AG10803 (cell line): ENCODE measurements around the gene B4GALNT3.
"Not testable (repeated sequence)": the region's sequence is repeated elsewhere in the genome, so short reads cannot be mapped to it uniquely, and the experiment has no call there.

ENCODE experiments used
- DNase-seq: peaks from one replicate; pipeline ENCODE4 v3.0.0; 2010; ENCODE audit warnings: low read depth
- H3K4me3 ChIP-seq: 2 replicates; pipeline ENCODE4 v1.5.1; 2011; ENCODE audit warnings: mild to moderate bottlenecking, low read length, control low read depth
- TF ChIP-seq, protein P1 (sequence below): conservative IDR thresholded peaks from 2 replicates; pipeline ENCODE4 v1.5.1; 2011; ENCODE audit warnings: mild to moderate bottlenecking, low read length, control low read depth, inconsistent platforms

B4GALNT3 gene

DNA sequence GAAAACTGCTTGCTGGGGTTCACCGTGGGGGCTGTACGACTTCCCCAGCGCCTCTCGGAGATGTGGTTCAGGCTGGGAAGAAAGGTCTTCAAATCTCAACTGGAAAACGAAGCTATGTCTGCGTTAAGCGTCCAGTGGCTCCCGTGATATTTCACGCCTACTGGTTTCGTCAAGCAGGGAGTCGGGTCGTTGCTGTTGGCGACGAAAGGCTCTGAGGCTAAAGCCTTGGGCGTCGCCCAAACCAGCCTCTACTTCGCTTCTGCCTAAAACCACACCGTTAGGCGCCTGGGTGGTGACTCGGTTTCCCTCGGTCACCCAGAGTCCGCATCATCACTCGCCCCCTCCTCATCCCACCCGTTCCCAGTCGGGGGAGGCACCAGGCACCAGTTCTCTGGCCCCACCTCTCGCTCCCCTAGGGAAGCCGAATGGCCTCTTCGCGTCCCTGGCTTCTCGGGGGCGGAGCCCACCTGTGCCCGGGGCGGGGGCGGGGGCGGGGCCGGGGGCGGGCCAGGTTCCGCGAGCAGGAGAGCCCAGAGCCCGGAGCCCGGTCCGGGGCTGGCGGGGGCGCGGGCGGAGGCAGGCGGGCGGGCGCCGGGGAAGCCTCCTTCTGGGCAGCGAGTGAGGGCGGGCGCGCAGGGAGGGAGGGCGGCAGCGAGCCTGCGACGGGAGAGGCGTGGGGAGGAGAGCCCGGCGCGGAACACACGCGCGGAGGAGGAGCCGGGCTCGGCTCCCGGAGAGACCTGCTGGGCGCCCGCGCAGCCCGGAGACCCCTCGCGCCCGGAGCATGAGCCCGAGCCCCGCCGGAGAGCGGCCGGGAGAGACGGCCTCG lies at the start of gene B4GALNT3:
Gene B4GALNT3, plus strand, starts transcription at position 510 of the 829 bp plus-strand sequence. CDS start 438 bp downstream, outside the sequence.
- TF ChIP-seq, protein P1, sequence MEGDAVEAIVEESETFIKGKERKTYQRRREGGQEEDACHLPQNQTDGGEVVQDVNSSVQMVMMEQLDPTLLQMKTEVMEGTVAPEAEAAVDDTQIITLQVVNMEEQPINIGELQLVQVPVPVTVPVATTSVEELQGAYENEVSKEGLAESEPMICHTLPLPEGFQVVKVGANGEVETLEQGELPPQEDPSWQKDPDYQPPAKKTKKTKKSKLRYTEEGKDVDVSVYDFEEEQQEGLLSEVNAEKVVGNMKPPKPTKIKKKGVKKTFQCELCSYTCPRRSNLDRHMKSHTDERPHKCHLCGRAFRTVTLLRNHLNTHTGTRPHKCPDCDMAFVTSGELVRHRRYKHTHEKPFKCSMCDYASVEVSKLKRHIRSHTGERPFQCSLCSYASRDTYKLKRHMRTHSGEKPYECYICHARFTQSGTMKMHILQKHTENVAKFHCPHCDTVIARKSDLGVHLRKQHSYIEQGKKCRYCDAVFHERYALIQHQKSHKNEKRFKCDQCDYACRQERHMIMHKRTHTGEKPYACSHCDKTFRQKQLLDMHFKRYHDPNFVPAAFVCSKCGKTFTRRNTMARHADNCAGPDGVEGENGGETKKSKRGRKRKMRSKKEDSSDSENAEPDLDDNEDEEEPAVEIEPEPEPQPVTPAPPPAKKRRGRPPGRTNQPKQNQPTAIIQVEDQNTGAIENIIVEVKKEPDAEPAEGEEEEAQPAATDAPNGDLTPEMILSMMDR: no peak
- no peak for DNase-seq
- H3K4me3 ChIP-seq: peak within 1 kb of the TSS; percentile 44

DNA sequence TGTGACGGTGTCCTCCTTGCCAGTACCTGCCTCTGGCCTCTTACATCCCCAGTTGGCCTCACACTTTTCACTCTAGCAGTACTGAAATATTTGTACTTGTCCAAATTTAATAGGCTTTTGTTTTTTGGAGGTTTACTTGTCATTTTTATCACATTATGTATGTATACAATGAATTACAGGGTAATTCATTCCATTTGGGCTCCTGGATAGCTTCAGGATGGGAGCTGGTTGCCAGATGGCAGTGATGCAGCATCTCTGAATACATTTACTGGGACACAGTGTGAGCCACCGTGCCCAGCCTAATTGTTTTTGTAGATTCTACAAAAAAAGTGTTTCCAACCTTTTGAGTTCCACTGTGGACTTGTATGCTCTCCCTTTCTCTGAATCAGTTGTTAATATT lies 44.9 kb upstream of the B4GALNT3 start:
- no peak overlapping the region for H3K4me3 ChIP-seq
- peak; percentile 8 for DNase-seq
- TF ChIP-seq, protein P1: no peak

DNA sequence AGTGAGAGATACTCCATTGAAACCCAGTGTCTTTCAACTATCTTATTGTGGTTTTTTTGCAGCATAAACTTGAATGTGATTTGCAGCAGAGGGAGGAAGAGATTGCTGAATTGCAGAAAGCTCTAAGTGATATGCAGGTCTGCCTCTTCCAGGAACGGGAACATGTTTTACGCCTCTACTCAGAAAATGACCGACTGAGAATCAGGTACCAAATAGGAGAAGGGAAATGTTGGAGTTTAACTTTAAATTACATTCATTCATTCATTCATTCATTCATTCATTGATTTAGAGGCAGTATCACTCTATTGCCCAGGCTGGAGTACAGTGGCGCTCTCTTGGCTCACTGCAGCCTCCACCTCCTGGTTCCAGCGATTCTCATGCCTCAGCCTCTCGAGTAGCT lies 41.3 kb upstream of the B4GALNT3 start:
- no peak overlapping the region for H3K4me3 ChIP-seq
- TF ChIP-seq, protein P1: no peak
- DNase-seq: no peak

DNA sequence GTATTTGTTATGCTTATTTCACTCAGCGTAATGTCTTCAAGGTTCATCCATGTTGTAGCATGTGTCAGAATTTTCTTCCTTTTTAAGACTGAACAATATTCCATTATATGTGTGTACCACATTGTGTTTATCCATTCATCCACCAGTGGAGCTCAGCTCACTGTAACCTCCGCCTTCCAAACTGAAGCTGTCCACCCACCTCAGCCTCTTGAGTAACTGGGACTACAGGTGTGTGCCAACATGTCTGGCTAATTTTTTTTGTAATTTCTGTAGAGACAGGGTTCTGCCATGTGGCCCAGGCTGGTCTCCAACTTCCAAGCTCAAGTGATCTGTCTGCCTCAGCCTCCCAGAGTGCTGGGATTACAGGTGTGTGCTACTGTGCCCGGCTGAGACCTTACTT lies 37.2 kb upstream of the B4GALNT3 start:
- TF ChIP-seq, protein P1: no peak
- DNase-seq: no peak
- H3K4me3 ChIP-seq: no peak overlapping the region

DNA sequence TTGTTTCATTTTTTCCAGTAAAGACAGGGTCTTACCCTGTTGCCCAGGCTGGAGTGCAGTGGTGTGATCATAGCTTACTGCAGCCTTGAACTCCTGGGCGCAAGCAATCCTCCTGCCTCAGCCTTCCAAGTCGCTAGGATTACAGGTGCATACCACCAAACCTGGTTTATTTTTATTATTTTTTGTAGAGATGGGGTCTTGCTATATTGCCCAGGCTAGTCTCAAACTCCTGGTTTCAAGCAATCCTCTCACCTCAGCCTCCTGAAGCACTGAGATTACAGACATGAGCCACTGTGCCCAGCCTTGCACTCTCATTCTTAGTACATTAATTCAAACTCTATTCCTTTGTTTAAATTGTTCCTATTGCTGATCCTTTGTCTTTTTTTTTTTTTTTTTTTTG lies 24.0 kb upstream of the B4GALNT3 start:
- DNase-seq, H3K4me3 ChIP-seq: not testable (repeated sequence)

DNA sequence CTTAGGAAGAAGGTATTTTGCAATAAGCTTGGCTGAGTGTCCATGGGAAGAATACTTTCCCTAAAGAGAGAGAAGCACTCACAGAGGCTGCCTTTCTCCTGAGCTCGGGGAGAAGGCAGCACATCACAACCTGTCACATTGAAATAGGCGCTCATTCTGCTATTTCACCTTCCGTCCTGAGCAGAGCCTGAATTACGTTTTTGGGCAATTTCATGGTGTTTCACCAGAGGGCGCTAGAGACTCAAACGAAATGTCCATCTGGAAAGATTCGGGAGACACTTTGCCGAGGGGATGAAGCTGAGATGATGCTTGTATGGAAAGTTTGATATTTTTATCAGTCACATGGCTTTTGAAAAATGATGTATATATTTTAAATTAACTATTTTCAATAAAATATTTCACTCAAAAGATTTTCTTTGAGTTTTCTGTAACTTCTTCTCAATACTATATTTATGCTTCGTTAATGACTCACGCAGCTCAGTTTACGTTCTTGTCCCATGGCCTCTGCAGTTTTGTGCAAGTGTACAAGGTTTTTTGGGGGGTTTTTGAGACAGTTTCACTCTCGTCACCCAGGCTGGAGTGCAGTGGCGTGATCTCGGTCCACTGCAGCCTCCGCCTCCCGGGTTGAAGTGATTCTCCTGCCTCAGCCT lies 17.4 kb upstream of the B4GALNT3 start:
- peak; percentile 37 for DNase-seq
- TF ChIP-seq, protein P1: peak; percentile 91
- H3K4me3 ChIP-seq: no peak overlapping the region

DNA sequence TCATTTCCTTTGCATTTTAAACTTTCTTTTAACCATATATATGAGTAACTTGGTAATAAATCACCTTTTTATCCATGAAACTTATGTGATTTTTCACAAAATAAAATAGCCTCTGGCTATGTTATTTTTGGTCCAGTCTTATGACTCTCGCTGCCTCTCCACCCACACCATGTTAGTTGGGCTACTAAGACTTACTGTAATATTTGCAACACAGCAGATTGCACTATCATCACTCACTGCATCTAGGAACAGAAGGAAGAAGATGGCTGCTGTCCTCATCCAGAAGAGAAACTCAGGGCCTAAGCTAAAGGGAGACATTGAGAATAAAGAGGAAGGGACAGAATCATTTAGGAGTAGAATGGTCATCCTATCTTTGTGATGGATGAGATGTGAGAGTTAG lies 12.6 kb upstream of the B4GALNT3 start:
- TF ChIP-seq, protein P1: no peak
- no peak for DNase-seq
- H3K4me3 ChIP-seq: no peak overlapping the region
